GM19099 (cell line): ENCODE measurements around the gene RBM47.

ENCODE experiments used
- POLR2A ChIP-seq: IDR thresholded peaks from 3 replicates; pipeline ENCODE4 v1.6.1; 2011; ENCODE audit warnings: low read depth; ENCODE audit not compliant: insufficient read length; ENCODE audit errors: extremely low read depth

The RBM47 gene

DNA sequence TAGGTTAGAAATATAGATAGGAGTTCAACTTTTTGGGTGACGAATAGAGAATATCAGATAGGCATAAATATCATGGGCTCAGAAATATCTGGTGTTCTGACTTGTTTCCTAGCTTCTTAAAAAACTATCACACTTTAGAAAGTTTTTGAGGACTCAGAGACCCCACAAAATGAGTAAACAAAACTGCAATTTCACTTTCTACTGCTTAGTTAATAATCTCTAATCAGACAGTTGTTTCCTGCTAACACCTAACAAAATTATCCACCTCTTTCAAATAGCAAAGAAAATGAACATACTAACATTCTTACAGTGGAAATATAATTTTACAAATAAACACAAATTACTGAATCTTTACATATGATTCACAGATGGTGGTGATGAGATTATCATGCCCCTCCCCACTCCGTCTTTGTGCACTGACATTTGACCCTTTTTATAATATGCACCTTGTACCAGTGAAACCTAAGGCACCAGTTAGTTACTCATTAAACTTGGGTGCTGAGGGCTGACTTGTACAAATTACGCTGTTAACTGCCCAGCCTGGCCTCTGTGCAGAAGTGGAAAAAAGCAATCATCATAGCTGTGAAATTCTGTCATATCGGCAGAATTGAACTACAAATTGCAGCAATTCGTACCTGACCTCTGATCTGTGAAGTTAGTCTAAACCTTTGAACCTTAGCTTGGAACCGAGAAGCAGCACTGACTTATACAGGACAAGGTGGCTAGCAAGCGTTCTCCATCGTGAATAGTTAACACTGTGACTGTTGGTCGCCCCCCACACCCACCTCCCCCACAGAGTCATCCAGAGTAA is 155.9 kb downstream of the RBM47 start:
- TF ChIP-seq POLR2A, result no peak

- TF ChIP-seq POLR2A, result no peak
Observed at GRCh38 chr4:40471923-40472322, 157.7 kb downstream of the RBM47 start.

- TF ChIP-seq POLR2A, result no peak
Observed at GRCh38 chr4:40466789-40467188, 162.9 kb downstream of the RBM47 start.

- no peak for TF ChIP-seq POLR2A
Observed at GRCh38 chr4:40462326-40462725, 167.3 kb downstream of the RBM47 start.

DNA sequence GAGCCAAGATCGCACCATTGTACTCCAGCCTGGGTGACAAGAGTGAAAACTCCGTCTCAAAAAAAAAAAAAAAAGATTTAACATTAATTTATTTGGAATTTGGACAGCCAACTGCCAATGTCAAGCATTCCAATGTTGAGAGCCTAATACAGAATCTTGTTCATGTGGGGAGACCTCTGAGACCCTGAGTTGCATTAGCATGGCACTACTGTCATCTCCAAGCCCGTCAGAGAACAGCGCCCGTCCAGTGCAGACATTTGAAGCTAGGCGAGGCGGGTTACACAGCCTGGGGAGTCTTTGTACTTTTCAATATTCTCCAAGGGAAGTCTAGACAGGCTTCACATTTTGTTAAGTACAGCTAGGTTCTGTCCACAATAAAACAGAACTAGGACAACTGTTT is 167.8 kb downstream of the RBM47 start:
- TF ChIP-seq POLR2A, result no peak

GRCh38 chr4:40461062-40461461 is 168.6 kb downstream of the RBM47 start:
- TF ChIP-seq POLR2A, result no peak

DNA sequence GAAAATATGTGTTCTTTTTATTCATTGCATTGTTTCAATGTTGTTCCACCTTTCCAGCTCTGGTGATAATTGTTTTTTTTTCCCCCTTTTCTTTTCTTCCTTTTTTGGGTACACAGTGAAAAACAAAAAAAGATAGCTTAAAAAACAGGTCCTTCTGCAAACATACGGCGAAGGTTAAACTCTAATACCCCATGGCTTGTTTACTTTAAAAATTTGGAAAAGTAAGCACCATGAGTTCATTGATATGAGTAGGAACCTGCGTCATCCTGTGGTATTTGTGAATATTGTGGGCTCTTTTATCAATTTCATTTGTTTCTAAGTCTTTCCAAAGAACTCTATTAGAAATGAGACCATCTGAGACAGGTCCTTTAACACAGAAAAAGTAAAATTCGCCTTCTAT is 171.0 kb downstream of the RBM47 start:
- no peak for TF ChIP-seq POLR2A

DNA sequence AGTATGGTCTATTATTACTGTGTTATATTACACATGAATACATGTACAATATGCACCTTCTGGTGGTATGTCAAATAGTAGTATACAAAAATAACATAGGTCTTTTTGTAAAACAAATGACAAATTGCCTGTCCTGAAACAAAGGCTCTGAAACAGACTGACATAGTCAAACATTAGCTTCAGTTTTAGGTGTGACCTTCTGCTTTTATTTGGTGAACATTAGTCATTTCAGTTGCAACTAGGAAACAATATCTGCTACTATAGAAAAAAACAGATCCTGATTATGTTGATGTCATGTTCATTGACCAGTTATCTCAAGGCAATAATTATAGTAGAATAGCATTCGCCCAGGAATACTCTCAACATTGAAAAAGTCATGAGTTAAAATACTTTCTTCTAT is 171.6 kb downstream of the RBM47 start:
- no peak for TF ChIP-seq POLR2A

GRCh38 chr4:40455340-40455902 is 174.2 kb downstream of the RBM47 start:
- TF ChIP-seq POLR2A, result no peak

DNA sequence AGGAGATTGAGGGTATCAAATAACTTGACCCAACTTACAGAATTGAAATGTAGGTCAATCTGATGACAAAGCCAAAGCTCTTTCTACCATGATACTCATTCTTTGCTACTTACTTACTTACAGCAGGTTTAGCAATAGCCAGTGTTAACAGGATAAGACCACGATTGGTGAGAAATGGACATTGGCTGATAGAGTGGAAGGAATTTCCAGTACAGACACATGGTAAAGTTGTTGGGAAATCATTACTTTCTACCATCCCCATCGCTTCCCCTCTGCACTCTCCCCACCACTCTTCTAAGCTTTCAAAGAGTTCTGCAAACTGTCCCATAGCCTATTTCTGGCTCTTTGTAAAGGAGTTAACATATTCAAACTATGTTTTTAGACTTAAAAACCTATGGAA is 174.8 kb downstream of the RBM47 start:
- TF ChIP-seq POLR2A, result no peak

- no peak for TF ChIP-seq POLR2A
Observed at GRCh38 chr4:40453912-40454311, 175.8 kb downstream of the RBM47 start.

DNA sequence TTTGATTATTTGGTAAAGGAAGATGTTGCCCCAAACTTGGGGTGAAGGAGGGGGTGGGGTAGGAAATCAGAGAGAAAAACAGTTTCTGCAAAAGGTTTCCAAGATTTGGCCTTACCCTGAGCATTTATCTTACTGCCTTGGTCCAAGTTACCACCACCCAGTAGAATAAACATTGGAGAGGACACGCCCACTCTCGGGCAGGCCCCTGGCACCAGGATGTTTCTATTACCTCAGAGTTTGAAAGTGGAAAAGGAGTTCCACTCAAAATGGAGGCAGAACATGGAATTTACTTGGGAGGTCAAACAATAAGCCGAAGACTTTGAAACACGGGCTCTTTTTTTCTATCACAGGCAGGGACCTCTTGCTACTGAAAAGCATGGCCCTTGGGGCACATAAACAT is 180.8 kb downstream of the RBM47 start:
- no peak for TF ChIP-seq POLR2A

GRCh38 chr4:40446839-40447238 is 182.8 kb downstream of the RBM47 start:
- TF ChIP-seq POLR2A, result no peak

DNA sequence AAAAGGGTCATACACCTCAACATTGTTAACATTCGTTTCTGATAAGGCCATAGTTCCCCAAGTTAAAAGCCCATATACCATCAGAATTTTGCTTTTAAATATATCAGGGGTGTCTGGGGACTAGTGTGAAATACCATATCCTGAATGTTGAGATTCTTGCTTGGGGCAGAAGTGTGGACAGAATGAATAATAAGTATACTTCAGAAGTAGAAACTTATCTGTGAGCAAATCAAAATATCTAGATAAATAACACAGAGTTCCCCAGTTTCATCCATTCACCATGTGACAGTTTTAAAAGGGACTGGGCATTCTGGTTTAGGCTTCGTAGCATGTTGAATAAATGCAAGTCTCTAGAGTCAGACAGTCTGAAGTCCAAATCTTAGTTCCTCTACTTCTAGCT is 184.0 kb downstream of the RBM47 start:
- no peak for TF ChIP-seq POLR2A

GRCh38 chr4:40441430-40441829 is 188.2 kb downstream of the RBM47 start:
- no peak for TF ChIP-seq POLR2A

- no peak for TF ChIP-seq POLR2A
Observed at GRCh38 chr4:40439519-40439918, 190.1 kb downstream of the RBM47 start.
